D341Med (cell line): ENCODE results near the gene RAB5B.

Source experiments
- DNase-seq: peaks from one replicate; pipeline ENCODE4 v3.0.0; 2012; ENCODE audit warnings: low spot score

RAB5B gene

GRCh38 chr12:55973599-55974307 is at the start of gene RAB5B:
Gene RAB5B, plus strand, starts transcription at chr12:55974078. Its CDS starts 12,883 bp downstream, at chr12:55986961.
- DNase-seq: peak; percentile 95

GRCh38 chr12:55925371-55925770 is 48.5 kb upstream of the RAB5B start:
- no peak for DNase-seq

- DNase-seq: no peak
Observed at GRCh38 chr12:55925870-55926737, 47.8 kb upstream of the RAB5B start.

GRCh38 chr12:55926738-55927587 is 46.9 kb upstream of the RAB5B start:
- peak; percentile 95 for DNase-seq

GRCh38 chr12:55927588-55928502 is 46.0 kb upstream of the RAB5B start, which contains the start of gene PYM1:
Gene PYM1, minus strand, starts transcription at chr12:55927894. Its CDS starts 133 bp downstream, at chr12:55927761.
- peak; percentile 76 for DNase-seq

GRCh38 chr12:55929306-55929791 is 44.5 kb upstream of the RAB5B start:
- no peak for DNase-seq

GRCh38 chr12:55930771-55931316 is 43.0 kb upstream of the RAB5B start, which contains the start of gene DGKA:
Gene DGKA, plus strand, starts transcription at chr12:55931162. Its CDS starts 5,342 bp downstream, at chr12:55936504.
- DNase-seq: peak; percentile 53

GRCh38 chr12:55931317-55931779 is 42.5 kb upstream of the RAB5B start:
- no peak for DNase-seq

- peak; percentile 63 for DNase-seq
Observed at GRCh38 chr12:55931780-55932550, 41.9 kb upstream of the RAB5B start.

- no peak for DNase-seq
Observed at GRCh38 chr12:55932551-55932910, 41.3 kb upstream of the RAB5B start.

- DNase-seq: no peak
Observed at GRCh38 chr12:55933169-55933798, 40.6 kb upstream of the RAB5B start.

GRCh38 chr12:55933799-55934742 is 39.8 kb upstream of the RAB5B start:
- no peak for DNase-seq

GRCh38 chr12:55934773-55935172 is 39.1 kb upstream of the RAB5B start:
- no peak for DNase-seq

- DNase-seq: no peak
Observed at GRCh38 chr12:55935738-55936151, 38.1 kb upstream of the RAB5B start.

- DNase-seq: no peak
Observed at GRCh38 chr12:55937981-55938380, 35.9 kb upstream of the RAB5B start.

GRCh38 chr12:55938826-55939501 is 34.9 kb upstream of the RAB5B start:
- no peak for DNase-seq

GRCh38 chr12:55940065-55940732 is 33.7 kb upstream of the RAB5B start:
- DNase-seq: peak; percentile 92
